Coronary artery (tissue), 2 donors: ENCODE data around the gene HIVEP2.

Experiments used
- DNase-seq: peaks from one replicate; pipeline ENCODE4 v3.0.0-alpha.2; 2017; ENCODE audit warnings: low spot score
- H3K27ac ChIP-seq, 2 donors: fragments of 200-600 bp; sonication (generic); one replicate each; pipeline ENCODE4 v1.5.1; 2016 to 2019
- H3K4me3 ChIP-seq: fragments of 200-600 bp; sonication (generic); 2 replicates; pipeline ENCODE4 v1.5.1; 2016; ENCODE audit warnings: mild to moderate bottlenecking, moderate library complexity
- CTCF ChIP-seq: fragments of 200-600 bp; sonication (generic); IDR thresholded peaks from one replicate; pipeline ENCODE4 v1.5.1; 2019; ENCODE audit warnings: antibody characterized with exemption

HIVEP2 gene

DNA sequence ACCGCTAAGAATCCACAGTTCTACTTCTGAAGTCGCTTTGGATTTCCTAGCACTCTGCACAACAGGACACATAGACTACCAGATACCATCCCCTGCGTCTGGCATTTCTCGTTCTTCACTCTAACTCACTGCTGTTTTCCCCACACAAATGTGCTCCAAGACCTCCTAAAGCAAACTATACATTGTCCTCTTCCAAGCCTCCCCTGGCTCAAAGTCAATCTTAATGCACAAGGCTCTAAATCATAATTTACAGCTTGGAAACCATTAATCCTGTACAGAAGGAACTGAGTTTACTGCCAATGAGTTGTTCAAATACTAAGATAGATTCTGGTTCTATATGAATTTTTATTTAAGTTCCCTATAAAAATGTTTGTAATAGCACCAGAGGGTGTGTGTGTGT lies 128.5 kb downstream of the HIVEP2 start:
- DNase-seq = no peak
- Histone ChIP-seq H3K27ac (no peak overlapping the region), H3K4me3 (no peak overlapping the region)
- no peak for TF ChIP-seq CTCF

DNA sequence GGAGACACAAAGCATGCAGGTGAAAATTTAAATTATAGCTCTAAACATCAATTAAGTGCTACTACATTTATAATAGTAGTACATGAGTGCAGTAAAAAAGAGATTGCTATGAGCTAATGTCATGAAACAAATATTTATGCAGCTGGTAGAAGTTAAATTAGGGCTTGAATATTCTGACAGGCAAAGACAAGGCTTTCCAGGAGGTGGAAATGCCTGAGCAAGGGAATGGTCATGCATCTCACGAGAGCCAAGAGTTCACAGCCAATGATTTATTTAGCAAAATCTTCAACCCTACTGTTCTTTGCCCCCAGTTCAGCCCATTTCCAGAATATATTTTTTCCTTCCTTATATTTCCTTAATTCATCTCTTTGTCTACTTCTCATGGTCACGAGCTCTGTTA lies 128.9 kb downstream of the HIVEP2 start:
- Histone ChIP-seq H3K4me3 (no peak overlapping the region), H3K27ac (no peak overlapping the region)
- TF ChIP-seq CTCF = no peak
- no peak for DNase-seq

DNA sequence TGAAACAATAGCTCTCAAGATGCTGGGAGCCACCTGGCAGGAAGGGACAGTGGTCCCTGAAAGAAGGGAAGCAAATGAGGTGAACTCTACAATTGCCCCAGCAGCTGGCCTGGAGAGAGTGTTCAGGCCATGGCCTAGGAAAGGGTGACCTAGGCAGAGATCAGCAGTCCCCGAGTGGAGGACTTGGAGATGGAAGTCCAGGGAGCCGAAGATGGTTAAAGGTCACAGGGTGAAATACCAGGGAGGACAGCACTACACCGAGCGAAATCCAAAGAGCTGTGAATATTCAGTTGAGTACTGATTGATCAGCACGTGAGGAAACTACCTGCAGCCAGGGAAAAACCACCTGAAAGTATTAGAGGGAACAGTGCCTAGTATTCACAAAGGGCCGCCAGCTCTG lies 133.1 kb downstream of the HIVEP2 start:
- no peak overlapping the region for H3K27ac ChIP-seq
- H3K4me3 ChIP-seq = no peak overlapping the region
- TF ChIP-seq CTCF = no peak
- no peak for DNase-seq

GRCh38 chr6:142810952-142811514 lies 133.9 kb downstream of the HIVEP2 start:
- no peak for DNase-seq
- no peak overlapping the region for H3K4me3 ChIP-seq
- no peak for TF ChIP-seq CTCF
- H3K27ac ChIP-seq = no peak overlapping the region

DNA sequence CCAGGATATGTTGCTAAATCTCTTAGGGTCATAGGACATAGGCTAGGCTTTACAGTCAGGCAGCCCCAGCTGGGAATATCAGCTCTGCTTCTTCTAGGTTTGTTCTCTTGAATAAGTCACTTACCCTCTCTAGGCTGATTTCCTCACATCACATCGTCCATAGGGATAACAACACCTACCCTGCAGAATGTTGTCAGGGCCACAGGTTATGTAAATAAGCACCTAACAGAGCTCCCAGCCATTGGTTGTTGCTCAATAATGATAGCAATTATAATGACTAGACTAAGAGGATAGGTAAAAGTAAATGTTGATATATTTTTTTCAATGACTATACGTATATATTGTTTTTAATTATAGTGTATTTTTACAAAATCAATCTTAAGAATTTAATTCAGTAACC lies 135.0 kb downstream of the HIVEP2 start:
- DNase-seq = no peak
- no peak for TF ChIP-seq CTCF

DNA sequence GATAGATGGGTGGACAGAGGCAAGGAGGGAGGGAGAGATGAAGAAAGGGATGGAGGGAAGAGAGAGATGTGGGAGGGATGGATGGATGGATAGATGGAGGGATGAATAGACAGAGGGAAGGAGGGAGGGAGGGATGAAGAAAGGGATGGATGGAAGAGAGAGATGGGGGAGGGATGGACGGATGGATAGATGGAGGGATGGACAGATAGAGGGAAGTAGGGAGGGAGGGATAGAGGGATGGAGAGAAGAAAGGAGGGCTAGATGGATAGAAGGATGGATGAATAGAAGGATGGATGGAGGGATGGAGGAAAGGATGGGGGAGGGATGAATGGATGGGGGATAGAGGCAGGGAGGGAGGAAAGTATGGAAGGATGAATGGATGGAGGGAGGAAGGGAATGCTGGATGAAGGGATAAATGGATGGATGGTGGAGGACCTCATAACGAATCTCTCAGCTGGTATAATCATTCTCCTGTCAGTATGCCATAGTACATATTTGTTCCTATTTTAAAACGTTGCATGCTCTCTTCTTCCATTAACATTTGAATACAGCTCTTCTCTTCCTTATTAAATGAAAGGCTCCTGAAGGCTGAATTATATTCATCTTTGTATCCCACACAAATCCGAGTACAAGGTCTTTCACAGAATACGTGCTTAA lies 136.4 kb downstream of the HIVEP2 start:
- TF ChIP-seq CTCF = no peak
- H3K27ac ChIP-seq = no peak overlapping the region
- no peak for DNase-seq
- H3K4me3 ChIP-seq = no peak overlapping the region

More for the DNA sequence above, 135.0 kb downstream of the HIVEP2 start:
- H3K27ac ChIP-seq = no peak overlapping the region
- H3K4me3 ChIP-seq = no peak overlapping the region

- Histone ChIP-seq H3K4me3 (no peak overlapping the region), H3K27ac (no peak overlapping the region)
- no peak for DNase-seq
- no peak for TF ChIP-seq CTCF
Observed at GRCh38 chr6:142805042-142805441, 139.9 kb downstream of the HIVEP2 start.
